Skeletal muscle tissue (tissue), 4 donors: Measurements from ENCODE around the gene SNU13. TPM values are rescaled to one million over a fixed set of nuclear protein-coding genes. Genes with fewer than 3 reads are reported as not detected.
"Not testable (repeated sequence)": the region's sequence is repeated elsewhere in the genome, so short reads cannot be mapped to it uniquely, and the experiment has no call there.

ENCODE experiments used
- H3K27ac ChIP-seq: one replicate; pipeline ENCODE4 v1.7.0; 2013; ENCODE audit warnings: mild to moderate bottlenecking, low read depth, low read length, inconsistent platforms
- H3K27me3 ChIP-seq, 3 donors: one replicate each; pipeline ENCODE4 v1.7.0; 2013; ENCODE audit warnings: low read length in 3 of 3; ENCODE audit not compliant: control insufficient read depth in 3 of 3, insufficient read depth in 3 of 3
- H3K36me3 ChIP-seq, 3 donors: one replicate each; pipeline ENCODE4 v1.7.0; 2013; ENCODE audit warnings: low read length in 3 of 3; ENCODE audit not compliant: control insufficient read depth in 3 of 3, insufficient read depth in 3 of 3
- H3K4me1 ChIP-seq, 3 donors: one replicate each; pipeline ENCODE4 v1.7.0; 2013; ENCODE audit warnings: low read length in 3 of 3, mild to moderate bottlenecking in 3 of 3; ENCODE audit not compliant: control insufficient read depth in 3 of 3, insufficient read depth in 3 of 3
- H3K4me3 ChIP-seq, 3 donors: one replicate each; pipeline ENCODE4 v1.7.0; 2013; ENCODE audit warnings: low read length in 3 of 3
- H3K9ac ChIP-seq, 3 donors: one replicate each; pipeline ENCODE4 v1.7.0; 2013; ENCODE audit warnings: low read length in 3 of 3, mild to moderate bottlenecking in 3 of 3, moderate library complexity in 2 of 3, low read depth in 1 of 3
- H3K9me3 ChIP-seq, 3 donors: one replicate each; pipeline ENCODE4 v1.7.0; 2013; ENCODE audit warnings: low read length in 3 of 3; ENCODE audit not compliant: control insufficient read depth in 3 of 3
- total RNA-seq: library from RNA; depleted of rRNA; stranded (reverse); fragments of >200 nt; gene quantifications from one replicate; pipeline ENCODE4 v1.2.3, GENCODE V29; 2014
- donor health status: Osteomylitis.

The SNU13 gene
- total RNA-seq, 1 donor from 2014 or later, result 57.4 TPM

DNA sequence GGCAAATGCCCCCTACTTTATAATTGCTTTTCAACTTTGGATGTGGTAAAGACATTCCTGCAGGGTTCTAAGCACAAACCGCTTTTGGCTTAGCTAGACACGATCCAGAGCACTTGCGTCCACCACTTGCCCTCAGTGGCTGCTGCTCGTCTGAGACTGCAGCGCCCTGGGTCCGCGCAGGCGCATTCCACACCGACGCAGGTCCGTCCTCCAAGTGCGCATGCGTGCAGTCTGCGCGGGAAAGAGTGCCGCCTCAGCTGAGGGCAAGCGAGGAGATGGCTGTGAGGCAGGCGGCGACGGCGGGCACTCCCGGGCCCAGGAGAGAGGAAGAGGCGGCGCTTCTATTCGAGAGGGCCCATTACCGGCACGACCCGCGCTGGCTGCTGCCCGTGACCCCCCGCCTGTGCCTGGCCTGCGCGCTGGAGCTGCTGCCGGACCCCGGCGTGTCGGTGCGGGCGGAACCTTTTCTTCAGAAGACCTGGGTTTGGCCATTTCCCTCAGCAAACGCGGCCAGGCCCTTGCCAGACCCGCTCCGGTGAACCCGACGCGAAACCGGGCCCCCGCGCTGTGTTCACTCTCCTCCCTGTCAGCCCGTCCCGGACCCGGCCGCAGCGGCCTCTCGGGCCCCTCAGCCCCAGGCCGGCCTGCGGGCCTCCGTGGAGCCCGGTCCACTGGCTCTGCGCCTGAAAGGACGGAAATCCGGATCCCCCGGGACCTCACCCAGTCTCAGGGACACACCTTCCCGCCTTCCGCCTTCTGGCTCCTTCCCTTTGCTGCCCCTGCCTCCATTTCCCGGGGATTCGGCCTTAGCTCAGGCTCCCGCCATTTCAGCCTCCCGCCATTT, 10.8 kb upstream of the SNU13 start, which contains the start of gene MEI1:
Gene MEI1, plus strand, starts transcription at position 240 of the 844 bp plus-strand sequence. Its CDS starts 36 bp downstream, at position 276.
- Histone ChIP-seq H3K9ac (peak within 1 kb of the TSS in 2 of 3 donors; percentile 30 to 62), H3K27ac (no peak within 1 kb of the TSS), H3K9me3 (no peaks in the 10 kb centered on the region), H3K36me3 (no peaks in the 10 kb centered on the region), H3K4me3 (peak within 1 kb of the TSS; percentile 35 to 61 (median 49)), H3K4me1 (peaks cover 7 to 16% (median 16%) of the 10 kb centered on the region in 3 donors), H3K27me3 (no peaks in the 10 kb centered on the region)

DNA sequence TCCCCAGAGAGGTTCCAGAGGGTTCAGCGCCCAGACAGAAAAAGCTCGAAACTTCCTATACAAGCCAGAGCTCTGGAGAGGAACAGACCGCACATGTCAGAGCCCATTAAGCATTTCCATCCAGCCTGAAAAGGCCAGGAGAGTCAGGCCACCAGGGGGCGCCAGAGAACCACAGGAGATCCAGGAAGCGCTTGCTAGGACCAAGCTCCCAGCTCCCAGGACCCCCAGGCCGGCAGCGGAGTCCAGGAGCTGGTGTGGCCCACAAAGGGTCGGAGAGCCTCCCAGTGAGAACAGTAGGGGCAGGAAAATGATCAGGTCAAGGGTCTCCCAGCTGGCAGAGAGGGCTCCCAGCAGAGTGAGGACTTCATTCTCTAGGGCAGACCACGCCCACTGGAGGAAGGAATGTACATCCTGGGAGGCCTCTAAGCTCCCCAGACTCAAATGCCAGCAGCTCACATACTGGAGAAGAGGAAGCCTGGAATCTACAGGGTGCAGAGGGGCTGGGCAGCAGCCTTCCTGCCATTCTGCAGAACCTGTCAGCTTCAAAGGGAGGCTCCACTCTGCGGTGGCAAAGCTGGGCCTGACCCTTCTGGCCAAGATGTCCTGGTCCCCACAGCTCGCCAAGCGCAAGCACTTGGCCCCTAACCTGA, 8.6 kb upstream of the SNU13 start:
- peak overlapping the region; percentile 23 to 56 (median 56) for H3K4me3 ChIP-seq

DNA sequence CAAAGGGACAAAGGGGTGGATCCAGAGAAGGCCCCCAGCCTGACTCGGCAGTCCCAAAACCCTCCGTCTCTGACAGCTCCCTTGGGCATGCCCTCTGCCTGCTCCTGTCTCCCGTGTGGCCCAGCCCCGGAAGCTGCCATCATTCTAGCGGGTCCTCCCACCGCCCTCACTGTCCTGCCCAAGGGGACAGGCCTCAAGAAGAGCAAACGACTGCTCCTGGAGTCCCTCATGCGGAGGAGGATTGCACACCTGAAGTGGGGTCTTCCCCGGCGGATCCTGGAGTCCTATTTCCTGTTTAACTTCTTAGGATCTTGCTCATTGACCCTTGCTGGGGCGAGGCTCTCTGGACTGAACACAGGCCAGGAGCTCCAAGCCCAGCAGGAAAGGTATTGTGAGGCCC, 8.0 kb upstream of the SNU13 start:
- Histone ChIP-seq H3K4me3 (no peak overlapping the region), H3K9ac (peak overlapping the region in 1 of 3 donors; percentile 64)

More for the DNA sequence above, 8.6 kb upstream of the SNU13 start:
- Histone ChIP-seq H3K27ac (no peak overlapping the region), H3K9ac (peak overlapping the region in 1 of 3 donors; percentile 64), H3K4me1 (peaks cover 7 to 16% (median 16%) of the 10 kb centered on the region in 3 donors), H3K36me3 (peaks cover 9 to 10% (median 9%) of the 10 kb centered on the region in 3 donors), H3K9me3 (no peaks in the 10 kb centered on the region), H3K27me3 (no peaks in the 10 kb centered on the region)

DNA sequence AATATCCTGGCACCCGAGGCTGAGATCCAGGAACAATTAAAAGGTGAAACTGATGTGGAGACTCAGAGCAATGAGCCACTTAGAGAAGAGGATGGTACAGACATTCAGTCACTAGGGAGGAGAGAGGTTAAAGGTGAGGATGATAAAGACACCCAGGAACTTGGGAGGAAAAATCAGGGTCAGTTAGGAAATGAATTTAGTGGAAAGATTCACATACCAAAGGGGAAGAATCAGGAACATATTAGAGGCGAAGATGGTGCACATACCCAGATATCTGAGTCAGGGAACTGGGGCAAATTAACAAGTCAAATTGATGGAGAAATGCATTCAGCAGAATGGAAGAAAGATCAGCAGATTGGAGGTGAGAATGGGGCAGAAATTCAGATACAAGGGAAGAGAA, 6.5 kb upstream of the SNU13 start:
- no peak overlapping the region for H3K9ac ChIP-seq

More for the DNA sequence above, 8.0 kb upstream of the SNU13 start:
- Histone ChIP-seq H3K36me3 (peaks cover 9 to 10% (median 9%) of the 10 kb centered on the region in 3 donors), H3K27ac (no peak overlapping the region), H3K4me1 (peaks cover 7 to 16% (median 16%) of the 10 kb centered on the region in 3 donors), H3K27me3 (no peaks in the 10 kb centered on the region), H3K9me3 (no peaks in the 10 kb centered on the region)

DNA sequence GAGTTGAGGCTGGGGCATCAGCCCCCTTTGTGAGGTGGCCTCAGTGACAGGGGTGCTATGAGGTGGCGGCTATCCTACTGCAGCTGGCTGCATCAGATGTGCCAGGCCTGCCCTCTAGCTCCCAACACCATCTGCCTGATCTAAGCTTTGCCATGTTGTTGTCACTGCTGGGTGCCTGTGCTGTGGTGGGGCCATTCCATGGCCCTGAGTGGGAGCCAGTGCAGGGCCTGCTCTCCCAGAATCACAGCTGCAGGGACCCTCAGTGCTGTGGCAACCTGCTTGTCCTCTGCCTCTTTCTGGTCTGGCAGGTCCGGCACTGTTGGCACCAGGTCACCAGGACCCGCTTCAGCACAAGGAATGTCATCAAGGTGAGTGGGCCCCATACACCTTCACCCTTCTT, 1.8 kb upstream of the SNU13 start:
- H3K36me3 ChIP-seq, result peaks cover 9 to 10% (median 9%) of the 10 kb centered on the region in 3 donors
- H3K27ac ChIP-seq, result no peak overlapping the region
- peaks cover 7 to 23% (median 13%) of the 10 kb centered on the region in 3 donors for H3K4me1 ChIP-seq
- no peaks in the 10 kb centered on the region for H3K27me3 ChIP-seq
- H3K4me3 ChIP-seq, result no peak overlapping the region
- H3K9ac ChIP-seq, result no peak overlapping the region
- no peaks in the 10 kb centered on the region for H3K9me3 ChIP-seq

More for the DNA sequence above, 6.5 kb upstream of the SNU13 start:
- H3K9me3 ChIP-seq, result no peaks in the 10 kb centered on the region
- no peaks in the 10 kb centered on the region for H3K27me3 ChIP-seq
- H3K4me3 ChIP-seq, result no peak overlapping the region
- H3K27ac ChIP-seq, result no peak overlapping the region
- peaks cover 9 to 10% (median 9%) of the 10 kb centered on the region in 3 donors for H3K36me3 ChIP-seq
- peaks cover 7 to 20% (median 16%) of the 10 kb centered on the region in 3 donors for H3K4me1 ChIP-seq

DNA sequence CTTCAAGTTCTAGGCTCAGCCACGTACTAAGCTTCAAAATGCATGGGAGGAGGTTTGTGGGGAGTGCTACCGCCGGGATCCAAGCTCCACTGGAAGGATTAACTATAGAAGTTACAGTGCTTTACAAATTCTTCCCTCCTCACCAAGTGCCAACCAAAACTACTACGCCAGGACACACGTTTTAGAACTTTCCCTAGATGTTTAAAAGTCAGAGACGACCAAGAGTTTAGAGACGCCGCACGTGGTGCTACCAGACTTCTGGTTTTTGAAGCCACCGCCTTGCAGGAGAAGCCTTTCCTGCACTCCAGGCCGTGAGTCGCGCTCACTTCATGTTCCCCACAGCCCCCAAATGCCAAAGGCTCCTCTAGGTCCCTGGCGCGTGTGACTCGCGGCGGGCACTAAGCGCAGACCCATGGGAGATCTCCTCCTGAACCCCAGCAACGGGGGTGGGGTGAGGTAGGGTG, 734 bp downstream of the SNU13 start:
- Histone ChIP-seq H3K27ac (peak overlapping the region; percentile 95), H3K36me3 (no peaks in the 10 kb centered on the region)

DNA sequence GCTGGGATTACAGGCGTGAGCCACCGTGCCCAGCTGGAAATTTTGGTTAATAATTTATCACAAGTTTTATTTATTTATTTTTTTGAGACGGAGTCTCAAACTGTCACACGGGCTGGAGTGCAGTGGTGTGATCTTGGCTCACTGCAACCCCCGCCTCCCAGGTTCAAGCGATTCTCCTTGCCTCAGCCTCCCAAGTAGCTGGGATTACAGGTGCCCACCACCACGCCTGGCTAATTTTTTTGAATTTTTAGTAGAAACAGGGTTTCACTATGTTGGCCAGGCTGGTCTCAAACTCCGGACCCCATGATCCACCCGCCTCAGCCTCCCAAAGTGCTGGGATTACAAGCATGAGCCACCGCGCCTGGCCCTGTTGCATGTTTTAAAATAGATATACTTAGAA, 1.8 kb downstream of the SNU13 start:
- peaks cover 7 to 23% (median 16%) of the 10 kb centered on the region in 3 donors for H3K4me1 ChIP-seq
- not testable (repeated sequence) for H3K9me3 ChIP-seq, H3K27ac ChIP-seq, H3K36me3 ChIP-seq, H3K27me3 ChIP-seq, H3K4me3 ChIP-seq, H3K9ac ChIP-seq

More for the DNA sequence above, 734 bp downstream of the SNU13 start:
- H3K9me3 ChIP-seq, result no peaks in the 10 kb centered on the region
- no peaks in the 10 kb centered on the region for H3K27me3 ChIP-seq
- peak overlapping the region; percentile 91 to 97 (median 95) for H3K9ac ChIP-seq
- H3K4me3 ChIP-seq, result peak overlapping the region; percentile 89 to 96 (median 91)
- H3K4me1 ChIP-seq, result peaks cover 7 to 23% (median 13%) of the 10 kb centered on the region in 3 donors

DNA sequence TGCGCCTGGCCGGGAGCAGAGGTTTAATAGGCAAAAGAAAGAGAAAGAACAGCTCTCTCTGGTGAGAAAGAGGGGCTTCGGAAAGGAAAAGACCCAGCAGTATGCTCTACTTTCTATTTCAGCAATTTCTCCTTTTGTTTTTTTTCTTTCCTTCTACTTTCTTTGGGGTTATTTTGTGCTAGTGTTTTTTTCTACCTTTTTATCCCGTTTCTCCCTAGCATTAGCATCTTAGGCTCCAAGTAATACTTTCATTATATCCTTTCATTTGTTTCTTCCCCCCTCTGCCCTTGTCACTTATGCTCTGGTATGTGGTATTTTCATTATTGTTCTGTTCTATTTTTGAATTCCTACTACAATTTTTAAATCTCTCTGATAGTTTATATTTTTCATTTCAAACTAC, 4.5 kb downstream of the SNU13 start:
- peaks cover 0 to 10% (median 7%) of the 10 kb centered on the region in 3 donors for H3K36me3 ChIP-seq
- H3K27me3 ChIP-seq, result no peaks in the 10 kb centered on the region
- no peak overlapping the region for H3K9ac ChIP-seq
- peaks cover 7 to 19% (median 16%) of the 10 kb centered on the region in 3 donors for H3K4me1 ChIP-seq
- no peaks in the 10 kb centered on the region for H3K9me3 ChIP-seq
- H3K27ac ChIP-seq, result no peak overlapping the region
- no peak overlapping the region for H3K4me3 ChIP-seq

DNA sequence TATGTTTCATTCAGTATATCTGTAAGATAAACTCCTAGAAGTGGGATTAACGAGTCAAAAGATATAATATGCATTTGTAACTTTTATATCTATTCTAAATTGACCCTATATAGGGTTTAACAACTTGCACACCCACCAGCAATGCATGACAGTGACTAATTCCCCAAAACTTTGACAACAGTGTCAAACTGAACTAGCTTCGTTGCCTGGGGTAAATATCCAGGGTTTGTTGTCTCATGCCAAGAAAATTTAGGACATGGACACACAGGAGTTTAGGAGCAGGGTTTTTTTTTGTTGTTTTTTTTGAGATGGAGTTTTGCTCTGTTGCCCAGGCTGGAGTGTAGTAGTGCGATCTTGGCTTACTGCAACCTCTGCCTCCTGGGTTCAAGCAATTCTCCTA, 5.1 kb downstream of the SNU13 start:
- Histone ChIP-seq H3K27me3 (no peaks in the 10 kb centered on the region), H3K4me3 (no peak overlapping the region), H3K9me3 (no peaks in the 10 kb centered on the region), H3K27ac (no peak overlapping the region), H3K4me1 (peaks cover 7 to 16% (median 13%) of the 10 kb centered on the region in 3 donors), H3K36me3 (peaks cover 3 to 10% (median 10%) of the 10 kb centered on the region in 3 donors), H3K9ac (no peak overlapping the region)
